SKM-1 (cell line): ENCODE data around the gene LAYN.

Experiments used
- DNase-seq: peaks from one replicate; lab custom pipeline; 2025; ENCODE audit not compliant: unreplicated experiment; lab: John Stamatoyannopoulos, UW

LAYN gene

DNA sequence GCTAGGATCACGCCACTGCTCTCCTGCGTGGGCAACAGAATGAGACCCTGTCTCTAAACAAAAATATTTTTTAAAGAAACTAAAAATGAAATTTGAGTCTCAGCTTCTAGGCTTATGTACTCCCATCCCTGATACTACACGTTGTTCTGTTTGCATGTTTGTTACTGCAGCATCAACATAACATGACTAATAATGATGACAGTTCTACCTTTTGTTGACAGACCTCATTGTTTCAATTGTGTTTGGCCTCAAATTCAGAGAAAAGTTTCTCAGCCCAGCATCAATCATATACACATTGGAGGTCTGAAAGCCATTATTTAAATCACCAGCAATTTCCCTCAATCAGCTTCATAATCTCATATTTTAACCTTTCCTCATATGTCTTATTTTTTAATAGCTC, 20.8 kb downstream of the LAYN start:
- DNase-seq, result no peak

DNA sequence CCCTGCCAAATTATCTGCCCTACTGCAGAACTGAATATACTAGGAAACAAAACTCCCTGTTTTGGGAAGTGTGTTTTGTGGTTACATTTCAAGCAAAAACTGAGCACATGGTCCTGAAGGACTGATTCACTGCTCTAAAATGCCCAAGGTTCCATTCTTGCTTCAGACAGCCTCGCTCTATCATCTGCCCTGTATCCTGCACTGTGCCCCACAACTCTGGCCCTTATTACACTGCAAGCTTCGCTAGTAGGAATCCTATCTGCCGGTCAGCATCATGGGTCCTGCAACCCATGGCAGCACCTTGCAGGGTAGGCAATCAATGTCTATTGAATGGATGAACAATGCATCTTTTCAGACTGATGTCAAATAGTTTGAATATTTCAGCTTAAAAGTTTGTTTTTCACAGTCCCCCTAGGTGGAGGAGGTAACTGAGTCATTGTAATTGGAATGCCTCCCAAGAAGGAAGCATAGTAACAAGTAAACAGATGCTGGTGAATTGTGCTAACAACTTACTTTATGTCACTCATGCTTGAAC, 21.3 kb downstream of the LAYN start:
- no peak for DNase-seq

DNA sequence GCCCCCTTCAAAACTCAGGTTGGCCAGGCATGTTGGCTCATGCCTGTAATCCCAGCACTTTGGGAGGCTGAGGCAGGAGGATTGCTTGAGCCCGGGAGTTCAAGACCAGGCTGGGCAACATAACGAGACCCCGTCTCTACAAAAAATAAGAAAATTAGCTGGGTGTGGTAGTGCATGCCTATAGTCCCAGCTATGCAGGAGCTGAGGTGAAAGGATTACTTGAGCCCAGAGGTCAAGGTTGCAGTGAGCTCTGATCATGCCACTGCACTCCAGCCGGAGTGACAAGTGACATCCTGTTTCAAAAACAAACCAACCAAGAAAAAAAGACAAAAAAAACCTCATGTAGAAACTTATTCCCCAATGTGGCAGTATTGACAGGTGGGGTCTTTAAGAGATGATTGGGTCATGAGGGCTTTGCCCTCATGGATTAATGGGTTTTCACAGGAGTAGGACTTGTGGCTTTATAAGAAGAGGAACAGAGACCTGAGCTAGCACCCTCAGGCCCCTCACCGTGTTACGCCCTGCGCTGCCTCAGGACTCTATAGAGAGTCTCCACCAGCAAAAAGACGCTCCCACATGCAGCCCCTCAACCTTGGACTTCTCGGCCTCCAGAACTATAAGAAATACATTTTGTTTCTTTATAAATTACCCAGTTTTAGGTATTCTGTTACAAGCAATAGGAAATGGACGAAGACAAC, 22.3 kb downstream of the LAYN start:
- no peak for DNase-seq

DNA sequence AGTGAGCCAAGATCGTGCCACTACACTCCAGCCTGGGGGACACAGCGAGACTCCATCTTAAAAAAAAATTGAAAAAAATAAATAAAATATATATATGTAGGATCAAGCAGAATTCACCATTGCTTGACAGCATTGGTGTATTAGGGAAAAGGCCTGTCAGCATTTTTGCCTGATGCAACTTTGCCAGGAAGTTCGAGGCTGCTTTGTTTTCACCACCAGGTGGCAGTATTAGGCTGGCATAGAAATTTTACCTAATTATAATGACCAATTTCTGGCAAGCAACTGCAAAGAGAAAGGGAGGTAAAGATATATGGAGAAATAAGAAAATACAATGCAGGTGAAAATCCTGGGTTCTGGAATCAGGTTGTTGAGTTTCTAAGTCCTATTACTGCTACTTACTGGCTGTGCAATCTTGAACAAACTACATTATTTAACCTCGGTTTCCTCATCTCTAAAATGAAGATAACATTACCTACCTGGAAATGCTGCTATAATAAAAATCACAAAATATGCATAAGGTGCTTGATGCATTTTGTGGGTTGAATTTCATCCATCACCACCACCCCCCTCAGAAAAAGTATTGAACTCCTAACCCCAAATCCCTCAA, 24.7 kb downstream of the LAYN start:
- peak; percentile 37 for DNase-seq

GRCh38 chr11:111566324-111566723, 25.8 kb downstream of the LAYN start:
- DNase-seq, result no peak

- DNase-seq, result no peak
These were observed 29.0 kb downstream of the LAYN start for GRCh38 chr11:111569476-111569875.

- DNase-seq, result no peak
These were observed 30.3 kb downstream of the LAYN start for GRCh38 chr11:111570796-111571195.

- DNase-seq, result no peak
These were observed 31.4 kb downstream of the LAYN start for GRCh38 chr11:111571829-111572501.

DNA sequence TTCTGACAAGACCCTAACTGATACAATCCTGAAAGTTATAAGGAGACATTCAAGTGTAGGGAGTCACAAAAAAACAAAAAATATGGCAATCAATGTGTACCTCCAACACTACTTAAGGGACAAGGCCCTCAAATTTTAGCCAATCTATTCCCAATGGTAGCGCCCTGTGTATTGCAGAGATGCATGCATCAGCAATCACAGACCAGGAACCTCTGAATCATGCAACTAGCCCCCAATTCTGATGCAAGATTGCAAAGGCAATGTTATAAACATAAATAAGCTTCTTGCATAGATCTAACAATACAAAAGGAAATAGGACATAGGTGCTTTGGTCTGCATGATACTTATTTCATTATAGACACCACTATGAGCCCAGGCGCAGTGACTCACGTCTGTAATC, 32.1 kb downstream of the LAYN start:
- DNase-seq, result no peak

DNA sequence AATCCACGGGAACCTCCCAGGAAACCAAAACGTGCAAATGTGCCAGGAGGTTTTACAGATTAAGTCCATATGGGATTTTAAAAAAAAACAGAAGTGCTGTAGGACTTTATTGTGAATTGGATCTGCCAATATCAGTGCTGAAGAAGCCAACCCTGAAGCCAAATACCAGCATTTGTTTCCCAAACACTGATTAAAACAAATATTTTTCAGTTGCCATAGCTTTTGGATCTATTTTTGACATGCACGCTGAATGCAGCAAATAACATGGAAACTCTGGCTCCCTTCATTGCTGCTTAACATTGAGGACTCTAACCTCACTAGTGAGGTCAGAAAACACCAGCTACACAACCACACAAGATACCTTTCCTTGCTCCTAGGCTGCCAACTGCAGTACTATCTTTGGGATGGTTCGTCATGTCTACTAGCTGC, 33.3 kb downstream of the LAYN start:
- no peak for DNase-seq

DNA sequence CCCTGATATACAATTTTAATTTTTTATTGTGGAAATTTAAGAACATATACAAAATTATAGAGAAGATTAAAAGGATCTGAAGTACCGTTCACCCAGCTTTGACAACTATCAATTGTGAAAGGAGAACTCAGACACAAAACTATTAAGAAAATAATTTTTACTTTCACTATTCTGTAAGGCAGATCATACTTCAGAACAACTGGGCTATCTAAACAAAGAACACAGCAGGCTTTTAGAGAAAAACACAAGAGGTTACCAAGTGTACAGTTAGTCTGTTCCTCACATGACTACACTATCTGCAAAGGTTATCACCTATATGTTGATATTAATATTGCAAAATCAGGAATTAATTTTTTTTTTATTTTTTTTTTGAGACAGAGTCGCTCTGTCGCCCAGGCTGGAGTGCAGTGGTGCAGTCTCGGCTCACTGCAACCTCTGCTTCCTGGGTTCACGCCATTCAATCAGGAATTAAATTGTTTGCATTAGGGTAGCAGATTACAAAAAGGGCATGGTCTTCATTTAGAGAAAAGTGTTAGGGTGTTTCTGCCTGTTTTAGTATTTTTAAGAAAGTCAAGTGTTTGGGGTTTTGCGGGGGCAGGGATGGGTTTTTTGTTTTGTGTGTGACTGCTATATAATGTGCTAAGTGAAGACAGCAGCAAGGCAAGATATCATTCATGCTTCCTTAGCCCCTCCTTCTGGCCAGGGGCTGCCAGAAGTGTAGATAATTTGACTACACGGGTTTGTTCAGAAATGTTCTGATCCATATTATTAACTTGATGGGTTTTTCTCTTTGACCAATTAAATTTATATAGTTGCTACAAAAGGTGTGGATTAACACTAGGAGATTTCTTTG, 34.1 kb downstream of the LAYN start:
- DNase-seq, result no peak

GRCh38 chr11:111575740-111576139, 35.2 kb downstream of the LAYN start:
- DNase-seq, result no peak

DNA sequence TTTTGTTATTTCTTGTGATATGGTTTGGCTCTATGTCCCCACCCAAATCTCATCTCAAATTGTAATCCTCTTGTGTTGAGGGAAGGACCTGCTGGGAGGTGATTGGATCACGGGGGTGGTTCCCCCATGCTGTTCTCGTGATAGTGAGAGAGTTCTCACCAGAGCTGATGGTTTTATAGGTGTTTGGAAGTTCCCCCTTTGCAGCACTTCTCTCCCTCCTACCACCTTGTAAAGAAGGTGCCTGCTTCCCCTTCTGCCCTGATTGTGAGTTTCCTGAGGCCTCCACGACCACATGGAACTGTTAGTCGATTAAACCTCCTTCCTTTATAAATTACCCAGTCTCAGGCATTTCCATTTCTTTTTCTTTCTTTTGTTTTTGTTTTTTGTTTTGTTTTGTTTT, 37.3 kb downstream of the LAYN start:
- no peak for DNase-seq

DNA sequence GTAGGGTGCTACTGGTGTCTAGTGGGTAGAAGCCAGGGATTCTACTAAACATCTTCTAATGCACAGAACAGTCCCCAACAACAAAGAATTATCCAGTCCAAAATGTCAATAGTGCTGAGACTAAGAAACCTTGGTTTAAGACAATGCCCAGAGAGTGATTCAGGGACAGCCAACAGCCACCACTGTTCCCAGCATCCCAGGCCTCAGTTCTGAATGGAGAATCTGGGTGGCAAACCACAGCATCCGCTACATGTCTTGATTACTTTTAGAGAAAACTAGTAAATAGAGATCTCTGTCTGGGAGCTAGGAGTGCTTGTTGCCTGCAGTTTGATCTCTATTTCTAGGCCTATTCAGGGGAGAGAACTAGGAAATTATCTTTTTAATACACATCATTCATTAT, 40.8 kb downstream of the LAYN start:
- no peak for DNase-seq

GRCh38 chr11:111582163-111582562, 41.6 kb downstream of the LAYN start:
- no peak for DNase-seq

GRCh38 chr11:111582881-111583280, 42.4 kb downstream of the LAYN start:
- no peak for DNase-seq

DNA sequence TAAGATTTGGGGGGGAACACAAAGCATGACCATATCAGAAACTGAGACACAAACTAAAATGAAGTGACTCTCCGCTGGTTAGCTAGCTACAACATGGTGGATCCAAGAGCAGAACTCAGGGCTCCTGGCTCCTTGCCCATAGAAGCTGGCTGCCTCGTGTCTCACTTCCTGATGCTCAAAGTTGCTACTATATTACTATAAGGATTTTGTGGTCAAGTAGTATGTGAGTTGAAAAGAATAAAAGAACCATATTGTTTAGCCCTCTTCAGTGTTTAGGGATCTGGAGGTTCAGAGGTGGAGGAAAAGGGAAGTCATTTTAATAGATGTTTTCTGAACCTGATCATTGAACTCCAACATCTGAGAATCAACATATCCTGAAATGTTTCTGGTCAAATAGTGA, 44.9 kb downstream of the LAYN start:
- DNase-seq, result no peak

- DNase-seq, result no peak
These were observed 45.9 kb downstream of the LAYN start for GRCh38 chr11:111586388-111586831.

DNA sequence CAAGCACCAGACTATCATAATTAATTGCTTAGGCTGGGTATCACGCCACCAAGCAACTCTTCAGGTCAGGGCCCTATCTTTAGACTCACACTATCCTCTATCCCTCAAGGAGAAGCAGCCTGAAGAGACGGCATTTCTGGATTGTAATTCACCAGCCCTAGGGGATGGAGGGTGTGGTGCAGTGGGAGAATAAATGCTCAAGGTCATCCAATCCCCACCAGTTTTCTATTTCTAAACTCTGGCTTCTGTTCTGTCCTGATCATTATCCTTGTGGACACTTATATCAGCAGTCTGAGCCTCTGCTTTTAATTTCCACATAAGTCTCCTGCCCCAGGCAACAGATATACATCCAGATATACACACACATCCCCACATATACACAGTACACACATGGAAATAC, 48.6 kb downstream of the LAYN start:
- no peak for DNase-seq

- no peak for DNase-seq
These were observed 49.5 kb downstream of the LAYN start for GRCh38 chr11:111589886-111590499.
